Esophagus squamous epithelium (tissue), 4 donors: ENCODE results near the gene XPNPEP1.

Experiments
- POLR2A ChIP-seq, 4 donors: fragments of 450-650 bp; IDR thresholded peaks; one replicate each; pipeline ENCODE4 v1.6.1; 2017; ENCODE audit warnings: antibody characterized with exemption in 4 of 4, mild to moderate bottlenecking in 4 of 4, moderate library complexity in 3 of 4
- TF ChIP-seq, protein P1 (sequence below), 6 experiments: fragments of 450-650 bp in 4 of 6; fragments of 200-600 bp in 2 of 6; sonication (generic) in 2 of 6; IDR thresholded peaks; one replicate each; pipeline ENCODE4 v1.5.1; 2016 to 2019; ENCODE audit warnings: antibody characterized with exemption in 6 of 6, mild to moderate bottlenecking in 4 of 6, moderate library complexity in 4 of 6

GRCh38 chr10:109933984-109934565 is 10.8 kb upstream of the XPNPEP1 start:
- TF ChIP-seq, protein P1, sequence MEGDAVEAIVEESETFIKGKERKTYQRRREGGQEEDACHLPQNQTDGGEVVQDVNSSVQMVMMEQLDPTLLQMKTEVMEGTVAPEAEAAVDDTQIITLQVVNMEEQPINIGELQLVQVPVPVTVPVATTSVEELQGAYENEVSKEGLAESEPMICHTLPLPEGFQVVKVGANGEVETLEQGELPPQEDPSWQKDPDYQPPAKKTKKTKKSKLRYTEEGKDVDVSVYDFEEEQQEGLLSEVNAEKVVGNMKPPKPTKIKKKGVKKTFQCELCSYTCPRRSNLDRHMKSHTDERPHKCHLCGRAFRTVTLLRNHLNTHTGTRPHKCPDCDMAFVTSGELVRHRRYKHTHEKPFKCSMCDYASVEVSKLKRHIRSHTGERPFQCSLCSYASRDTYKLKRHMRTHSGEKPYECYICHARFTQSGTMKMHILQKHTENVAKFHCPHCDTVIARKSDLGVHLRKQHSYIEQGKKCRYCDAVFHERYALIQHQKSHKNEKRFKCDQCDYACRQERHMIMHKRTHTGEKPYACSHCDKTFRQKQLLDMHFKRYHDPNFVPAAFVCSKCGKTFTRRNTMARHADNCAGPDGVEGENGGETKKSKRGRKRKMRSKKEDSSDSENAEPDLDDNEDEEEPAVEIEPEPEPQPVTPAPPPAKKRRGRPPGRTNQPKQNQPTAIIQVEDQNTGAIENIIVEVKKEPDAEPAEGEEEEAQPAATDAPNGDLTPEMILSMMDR (IDR thresholded peaks at IDR 0.05): no peak
- TF ChIP-seq POLR2A (IDR thresholded peaks at IDR 0.05): no peak
